ENCODE data around the gene TBRG1.

DNA sequence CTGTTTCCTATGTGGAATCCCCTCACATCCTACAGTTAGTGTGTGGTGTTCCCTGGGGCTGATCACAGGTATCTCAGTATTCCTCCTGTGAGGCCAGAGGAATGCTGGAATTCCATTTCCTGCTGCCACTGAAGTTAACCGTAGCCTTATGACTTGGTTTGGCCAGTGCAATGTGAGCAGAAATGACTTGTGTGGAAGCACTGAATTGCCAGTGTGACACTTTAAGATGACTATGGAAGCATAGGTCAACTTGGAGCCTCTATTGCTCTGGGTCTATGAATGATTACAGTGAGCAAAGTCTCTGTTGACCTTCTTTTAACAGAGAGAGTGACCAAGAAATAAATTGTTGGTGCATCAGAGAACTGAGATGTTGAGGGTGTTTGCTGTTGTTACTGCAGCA lies 16.5 kb downstream of the TBRG1 start:
- TF ChIP-seq, protein P1, sequence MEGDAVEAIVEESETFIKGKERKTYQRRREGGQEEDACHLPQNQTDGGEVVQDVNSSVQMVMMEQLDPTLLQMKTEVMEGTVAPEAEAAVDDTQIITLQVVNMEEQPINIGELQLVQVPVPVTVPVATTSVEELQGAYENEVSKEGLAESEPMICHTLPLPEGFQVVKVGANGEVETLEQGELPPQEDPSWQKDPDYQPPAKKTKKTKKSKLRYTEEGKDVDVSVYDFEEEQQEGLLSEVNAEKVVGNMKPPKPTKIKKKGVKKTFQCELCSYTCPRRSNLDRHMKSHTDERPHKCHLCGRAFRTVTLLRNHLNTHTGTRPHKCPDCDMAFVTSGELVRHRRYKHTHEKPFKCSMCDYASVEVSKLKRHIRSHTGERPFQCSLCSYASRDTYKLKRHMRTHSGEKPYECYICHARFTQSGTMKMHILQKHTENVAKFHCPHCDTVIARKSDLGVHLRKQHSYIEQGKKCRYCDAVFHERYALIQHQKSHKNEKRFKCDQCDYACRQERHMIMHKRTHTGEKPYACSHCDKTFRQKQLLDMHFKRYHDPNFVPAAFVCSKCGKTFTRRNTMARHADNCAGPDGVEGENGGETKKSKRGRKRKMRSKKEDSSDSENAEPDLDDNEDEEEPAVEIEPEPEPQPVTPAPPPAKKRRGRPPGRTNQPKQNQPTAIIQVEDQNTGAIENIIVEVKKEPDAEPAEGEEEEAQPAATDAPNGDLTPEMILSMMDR (IDR thresholded peaks at IDR 0.05; ENCODE audit: low read depth, low read length): no peak
- no peak for TF ChIP-seq EZH2phosphoT487 (IDR thresholded peaks at IDR 0.05; ENCODE audit: low read depth)
